CD4-positive, alpha-beta T cell treated with Interleukin-6 at 100 ng/mL for 8 hours (primary cell): ENCODE results near the gene PLCB3.
"Not testable (repeated sequence)": the region's sequence is repeated elsewhere in the genome, so short reads cannot be mapped to it uniquely, and the experiment has no call there.

Experiments used
- DNase-seq: peaks from one replicate; pipeline ENCODE4 v3.0.0-alpha.2; 2020; ENCODE audit warnings: mixed read lengths, low spot score

The PLCB3 gene

GRCh38 chr11:64237484-64237951, 13.8 kb upstream of the PLCB3 start:
- DNase-seq: no peak

DNA sequence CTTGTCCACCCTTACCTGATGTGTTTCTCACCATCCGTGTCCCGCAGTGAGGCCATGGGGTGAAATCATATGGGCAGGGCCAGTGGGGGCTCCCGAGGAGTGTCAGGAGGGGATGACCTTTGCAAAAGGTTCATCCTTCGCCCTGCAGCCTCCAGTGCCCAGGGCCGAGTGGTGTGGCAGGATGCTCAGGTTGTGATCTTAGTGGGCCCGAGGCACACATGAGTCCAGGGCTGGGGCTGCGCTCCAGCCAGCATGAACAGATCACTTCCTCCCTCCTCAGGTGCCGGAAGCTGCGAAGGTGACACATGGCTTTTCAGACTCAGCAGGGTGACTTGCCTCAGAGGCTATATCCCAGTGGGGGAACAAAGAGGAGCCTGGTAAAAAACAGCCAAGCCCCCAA, 13.3 kb upstream of the PLCB3 start:
- DNase-seq: no peak

DNA sequence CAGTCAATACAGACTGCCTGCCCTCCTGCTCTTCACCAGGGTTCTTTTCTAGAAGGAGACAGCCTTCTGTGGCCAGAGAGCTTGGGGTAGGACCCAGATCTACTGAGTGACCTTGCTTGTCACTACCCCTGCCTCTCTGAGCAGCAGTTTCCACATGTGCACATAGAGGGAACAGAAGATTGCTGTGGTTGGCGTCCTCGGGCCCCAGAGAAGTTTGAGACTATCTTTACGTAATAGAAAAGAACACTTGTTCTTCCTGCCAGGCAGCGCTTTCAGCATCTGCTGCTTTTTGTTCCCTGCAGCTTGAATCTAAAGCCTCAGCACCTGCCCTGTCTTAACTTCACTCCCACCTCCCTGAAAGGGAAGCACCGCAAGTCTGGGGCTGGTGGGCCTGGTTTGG, 12.3 kb upstream of the PLCB3 start:
- no peak for DNase-seq

- DNase-seq: no peak
Observed at GRCh38 chr11:64239662-64240434, 11.5 kb upstream of the PLCB3 start.

DNA sequence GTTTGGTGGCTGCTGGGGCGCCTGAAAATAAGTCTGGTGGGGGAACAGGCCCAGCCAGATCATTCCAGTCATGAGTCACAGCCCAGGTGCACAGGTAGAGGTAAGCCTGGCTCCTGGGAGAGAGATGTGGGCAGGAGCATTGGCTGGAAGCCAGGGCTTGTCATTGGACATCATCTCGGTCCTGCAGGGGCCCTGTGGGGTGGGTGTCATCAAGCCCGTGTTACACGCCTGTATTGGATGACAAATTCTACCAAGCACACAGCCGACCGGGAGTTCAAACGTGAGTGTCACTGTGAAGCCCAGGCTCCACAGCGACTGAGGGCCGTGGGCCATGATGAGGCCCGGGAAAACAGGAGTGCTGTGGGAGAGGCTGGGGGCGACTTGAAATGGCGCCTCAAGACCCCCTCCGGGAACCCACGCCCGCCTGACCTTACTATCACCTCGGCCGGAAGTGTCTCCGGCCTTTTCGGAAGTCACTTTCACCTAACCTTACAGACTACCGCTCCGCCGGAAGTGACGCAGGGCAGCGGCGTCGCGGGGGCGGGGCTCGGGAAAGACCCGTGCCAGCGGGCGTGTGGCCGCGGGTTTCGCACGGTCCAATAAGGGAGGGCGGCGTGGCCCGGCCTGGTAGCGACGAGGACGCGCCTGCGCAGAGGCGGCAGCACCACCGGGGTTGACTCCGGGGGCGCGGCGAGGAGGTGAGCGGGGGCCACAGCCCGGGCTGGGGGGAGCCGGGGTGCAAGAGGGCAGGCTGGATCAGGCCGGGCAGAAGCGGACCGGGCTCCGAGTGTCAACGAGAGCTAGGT, 10.7 kb upstream of the PLCB3 start, which contains the start of gene FKBP2:
TSS of gene FKBP2 (plus strand) at position 661 of the 806 bp plus-strand sequence. CDS start 1,293 bp downstream, outside the sequence.
- DNase-seq: peak; percentile 98

DNA sequence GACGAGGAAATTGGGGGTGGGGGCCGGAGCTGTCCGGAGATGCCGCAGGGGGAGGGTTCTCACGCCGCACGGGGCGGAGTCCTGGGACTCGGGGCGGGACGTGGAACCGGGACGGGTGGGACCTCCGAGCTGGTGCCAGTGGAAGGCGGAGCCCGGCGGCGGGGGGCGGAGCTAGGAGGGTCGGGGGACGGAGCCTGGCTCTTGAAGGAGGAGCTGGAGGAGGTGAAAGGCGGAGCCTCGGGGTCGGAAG, 10.2 kb upstream of the PLCB3 start:
- DNase-seq: peak; percentile 100

DNA sequence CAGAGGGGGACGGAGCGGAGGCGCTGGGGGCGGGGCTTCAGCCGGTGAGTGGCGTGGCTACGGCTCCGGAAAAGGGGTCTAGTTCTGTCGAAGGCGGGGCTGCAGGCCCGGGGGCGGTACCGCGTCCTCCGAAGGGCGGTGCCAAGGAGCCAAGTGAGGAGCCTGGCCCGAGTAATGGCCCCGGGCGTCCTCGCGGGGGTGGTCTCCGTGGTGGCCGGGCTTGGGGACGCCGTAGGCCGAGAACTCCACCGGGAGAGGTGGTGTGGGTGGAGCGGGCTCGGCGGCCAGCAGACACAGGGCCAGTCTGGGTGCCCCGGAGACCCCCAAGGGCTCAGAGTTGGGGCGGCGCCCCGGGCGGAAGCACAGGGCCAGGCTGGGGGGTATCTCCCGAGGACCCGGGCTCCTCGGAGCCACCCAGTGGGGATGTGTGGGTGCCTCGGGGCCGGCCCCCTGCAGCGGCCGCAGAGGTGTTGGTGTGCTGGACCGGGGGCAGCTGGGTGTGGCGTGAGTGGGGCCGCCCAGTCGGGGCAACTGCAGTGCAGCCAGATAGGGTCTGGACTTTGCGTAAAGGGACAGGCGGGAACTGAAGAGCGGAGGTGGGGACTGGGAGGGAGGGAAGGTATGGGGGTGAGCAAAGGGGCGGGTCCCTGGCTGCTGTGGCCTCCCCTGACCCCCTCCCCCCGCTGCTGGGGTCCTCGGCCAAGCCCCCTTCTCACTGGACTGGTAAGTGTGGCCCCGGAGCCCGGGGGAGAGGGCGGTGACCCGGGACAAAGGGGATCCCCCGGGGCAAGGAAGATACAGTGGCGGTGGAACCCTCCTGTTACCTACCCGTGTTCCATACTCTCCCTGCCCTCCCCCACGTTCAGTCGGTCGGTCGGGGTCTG, 9.6 kb upstream of the PLCB3 start:
- DNase-seq: no peak

GRCh38 chr11:64243236-64243854, 8.0 kb upstream of the PLCB3 start:
- no peak for DNase-seq

DNA sequence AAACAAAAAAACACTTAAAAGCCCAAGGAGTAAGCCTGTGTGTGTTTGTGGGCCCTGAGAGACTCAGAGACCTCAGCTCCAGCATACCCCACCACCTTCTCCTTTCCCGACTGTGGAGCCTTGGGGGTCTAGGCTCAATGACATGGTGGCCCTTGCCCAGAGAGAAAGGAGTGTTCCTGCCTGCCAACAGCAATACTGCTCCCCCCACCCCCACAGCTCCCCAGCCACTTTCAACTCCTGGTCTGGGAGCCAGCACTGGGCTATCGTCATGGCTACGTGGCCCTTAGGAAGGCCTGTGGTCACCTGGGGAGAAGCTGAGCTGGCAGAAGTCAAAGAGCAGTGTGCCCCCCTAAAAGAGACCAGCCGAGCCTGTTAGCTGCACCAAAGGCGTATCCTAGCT, 7.2 kb upstream of the PLCB3 start:
- no peak for DNase-seq

GRCh38 chr11:64244966-64245365, 6.4 kb upstream of the PLCB3 start:
- no peak for DNase-seq

DNA sequence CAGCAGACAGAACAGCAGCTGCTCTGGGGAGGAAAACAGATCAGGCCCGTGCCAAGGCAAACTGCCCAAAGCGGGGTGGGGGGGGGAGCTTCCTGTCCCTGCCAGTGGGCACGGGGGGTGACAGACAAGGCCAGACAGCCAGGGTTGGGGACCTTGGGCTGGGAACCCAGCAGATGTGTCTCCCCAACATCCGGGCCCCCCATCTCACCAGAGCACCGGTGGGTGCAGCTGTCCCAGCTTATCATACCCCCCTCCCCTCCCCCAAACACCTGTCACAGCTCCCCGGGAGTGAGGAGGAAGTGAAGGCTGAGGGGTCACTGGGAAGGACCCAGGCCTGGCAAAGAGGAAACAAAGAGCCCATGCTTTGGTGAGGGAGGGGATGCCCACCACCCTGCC, 5.9 kb upstream of the PLCB3 start:
- DNase-seq: peak; percentile 43

GRCh38 chr11:64245797-64246620, 5.3 kb upstream of the PLCB3 start:
- DNase-seq: peak; percentile 74

DNA sequence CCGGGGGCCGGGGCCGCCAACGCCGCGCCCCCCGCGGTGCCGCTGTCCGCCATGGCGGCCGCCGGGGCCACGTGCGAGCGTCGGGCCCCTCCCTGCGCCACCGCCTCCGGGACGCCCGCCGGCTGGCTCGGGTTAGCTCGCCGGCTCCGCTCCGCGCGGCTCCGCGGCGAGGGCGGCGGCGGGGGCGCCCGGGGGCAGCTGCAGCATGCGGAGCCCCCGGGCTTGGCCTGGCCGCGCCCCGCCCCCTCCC, 4.8 kb upstream of the PLCB3 start:
- not testable (repeated sequence) for DNase-seq

- peak; percentile 76 for DNase-seq
Observed at GRCh38 chr11:64246871-64247728, 4.2 kb upstream of the PLCB3 start, which contains the start of gene PPP1R14B. TSS of gene PPP1R14B (minus strand) at chr11:64246943. CDS start at chr11:64246673, 270 bp downstream.

GRCh38 chr11:64247729-64248531, 3.4 kb upstream of the PLCB3 start:
- no peak for DNase-seq

GRCh38 chr11:64248578-64248977, 2.8 kb upstream of the PLCB3 start:
- DNase-seq: no peak

GRCh38 chr11:64249038-64249437, 2.3 kb upstream of the PLCB3 start:
- DNase-seq: no peak

- no peak for DNase-seq
Observed at GRCh38 chr11:64249563-64250414, 1.5 kb upstream of the PLCB3 start.
